Measurements from ENCODE around the gene RASSF10. TPM values are rescaled to one million over a fixed set of nuclear protein-coding genes. Genes with fewer than 3 reads are reported as not detected.

The RASSF10 gene
- polyA plus RNA-seq, 1 donor (not counting 4 experiments of a cell fraction or from before 2014, with no cell fraction given) = 2.1 TPM

GRCh38 chr11:12998336-12998735, 10.8 kb upstream of the RASSF10 start:
- Histone ChIP-seq H3K4me1 (ENCODE audit: control insufficient read depth, extremely low read depth, insufficient read depth, low read length) (peaks cover 12% of the 10 kb centered on the region), H3K36me3 (ENCODE audit: control insufficient read depth in 2 of 2, extremely low read depth in 1 of 2, insufficient read depth in 2 of 2, low read length in 2 of 2) (peaks cover 0 to 3% of the 10 kb centered on the region in 2 experiments), H3K9me3 (ENCODE audit: control insufficient read depth, low read depth, low read length) (peaks cover 1% of the 10 kb centered on the region), H4K20me1 (ENCODE audit: control insufficient read depth, extremely low read depth, insufficient read depth, low read length) (no peaks in the 10 kb centered on the region), H3K9ac (ENCODE audit: control insufficient read depth, extremely low read depth, insufficient read depth, low read length) (no peak overlapping the region), H3K9me1 (ENCODE audit: control insufficient read depth, extremely low read depth, insufficient read depth, low read length) (no peaks in the 10 kb centered on the region), H3K27me3 (ENCODE audit: control insufficient read depth, extremely low read depth, insufficient read depth, low read length) (no peaks in the 10 kb centered on the region), H3K4me3 (ENCODE audit: control insufficient read depth in 2 of 3, extremely low read depth in 1 of 3, insufficient read depth in 2 of 3, low read depth in 1 of 3, low read length in 3 of 3) (no peak overlapping the region), H2AFZ (ENCODE audit: control insufficient read depth, low read length) (no peak overlapping the region), H3K79me2 (ENCODE audit: control insufficient read depth, insufficient read depth, low read length) (no peaks in the 10 kb centered on the region), H3K27ac (ENCODE audit: control insufficient read depth, insufficient read depth, low read length) (no peak overlapping the region), H3K4me2 (ENCODE audit: control insufficient read depth, extremely low read depth, insufficient read depth, low read depth, low read length) (no peak overlapping the region)
- DNase-seq (ENCODE audit: low read depth, low spot score) (no peak), FAIRE-seq (no peak)
- dilution Hi-C loops (cut with MboI; ENCODE audit: extremely low pct_ligation_motif_present, low sequenced_read_pairs) = loop anchor here (25.0 kb wide), 1 partner anchor 164 kb away; no protein-coding TSS in a partner anchor
- TF ChIP-seq EZH2 (IDR thresholded peaks at IDR 0.05; ENCODE audit: low read length) = no peak

GRCh38 chr11:12999597-12999996, 9.5 kb upstream of the RASSF10 start:
- H3K79me2 ChIP-seq (ENCODE audit: control insufficient read depth, insufficient read depth, low read length) = no peaks in the 10 kb centered on the region
- no peak overlapping the region for H3K4me3 ChIP-seq (ENCODE audit: control insufficient read depth in 2 of 3, extremely low read depth in 1 of 3, insufficient read depth in 2 of 3, low read depth in 1 of 3, low read length in 3 of 3)
- no peak for TF ChIP-seq CTCF (optimal IDR thresholded peaks at IDR 0.05 in 1 of 3, IDR thresholded peaks at IDR 0.05 in 1 of 3, conservative IDR thresholded peaks at IDR 0.05 in 1 of 3; ENCODE audit: extremely low read depth in 1 of 3, insufficient read depth in 2 of 3, low read length in 3 of 3)
- TF ChIP-seq EZH2 (IDR thresholded peaks at IDR 0.05; ENCODE audit: low read length) = no peak
- FAIRE-seq = no peak
- peaks cover 3% of the 10 kb centered on the region for H3K4me1 ChIP-seq (ENCODE audit: control insufficient read depth, extremely low read depth, insufficient read depth, low read length)
- no peak overlapping the region for H3K9ac ChIP-seq (ENCODE audit: control insufficient read depth, extremely low read depth, insufficient read depth, low read length)
- no peak overlapping the region for H3K4me2 ChIP-seq (ENCODE audit: control insufficient read depth, extremely low read depth, insufficient read depth, low read depth, low read length)
- H3K9me1 ChIP-seq (ENCODE audit: control insufficient read depth, extremely low read depth, insufficient read depth, low read length) = no peaks in the 10 kb centered on the region
- dilution Hi-C loops (cut with MboI; ENCODE audit: extremely low pct_ligation_motif_present, low sequenced_read_pairs) = loop anchor here (25.0 kb wide), 1 partner anchor 163 kb away; no protein-coding TSS in a partner anchor
- no peak for DNase-seq (ENCODE audit: low read depth, low spot score)
- no peaks in the 10 kb centered on the region for H4K20me1 ChIP-seq (ENCODE audit: control insufficient read depth, extremely low read depth, insufficient read depth, low read length)
- H3K9me3 ChIP-seq (ENCODE audit: control insufficient read depth, low read depth, low read length) = peaks cover 1% of the 10 kb centered on the region
- no peak overlapping the region for H3K27ac ChIP-seq (ENCODE audit: control insufficient read depth, insufficient read depth, low read length)
- peaks cover 0 to 3% of the 10 kb centered on the region in 2 experiments for H3K36me3 ChIP-seq (ENCODE audit: control insufficient read depth in 2 of 2, extremely low read depth in 1 of 2, insufficient read depth in 2 of 2, low read length in 2 of 2)
- H2AFZ ChIP-seq (ENCODE audit: control insufficient read depth, low read length) = no peak overlapping the region
- no peaks in the 10 kb centered on the region for H3K27me3 ChIP-seq (ENCODE audit: control insufficient read depth, extremely low read depth, insufficient read depth, low read length)

GRCh38 chr11:13000116-13000515, 9.0 kb upstream of the RASSF10 start:
- H3K9me3 ChIP-seq (ENCODE audit: control insufficient read depth, low read depth, low read length) = peaks cover 1% of the 10 kb centered on the region
- H3K79me2 ChIP-seq (ENCODE audit: control insufficient read depth, insufficient read depth, low read length) = no peaks in the 10 kb centered on the region
- no peak overlapping the region for H3K27ac ChIP-seq (ENCODE audit: control insufficient read depth, insufficient read depth, low read length)
- H4K20me1 ChIP-seq (ENCODE audit: control insufficient read depth, extremely low read depth, insufficient read depth, low read length) = no peaks in the 10 kb centered on the region
- no peak overlapping the region for H3K4me3 ChIP-seq (ENCODE audit: control insufficient read depth in 2 of 3, extremely low read depth in 1 of 3, insufficient read depth in 2 of 3, low read depth in 1 of 3, low read length in 3 of 3)
- H3K27me3 ChIP-seq (ENCODE audit: control insufficient read depth, extremely low read depth, insufficient read depth, low read length) = no peaks in the 10 kb centered on the region
- H3K4me2 ChIP-seq (ENCODE audit: control insufficient read depth, extremely low read depth, insufficient read depth, low read depth, low read length) = no peak overlapping the region
- H3K4me1 ChIP-seq (ENCODE audit: control insufficient read depth, extremely low read depth, insufficient read depth, low read length) = peaks cover 3% of the 10 kb centered on the region
- DNase-seq (ENCODE audit: low read depth, low spot score) (no peak), FAIRE-seq (no peak)
- dilution Hi-C loops (cut with MboI; ENCODE audit: extremely low pct_ligation_motif_present, low sequenced_read_pairs) = no loop called here
- TF ChIP-seq CTCF (optimal IDR thresholded peaks at IDR 0.05 in 1 of 3, IDR thresholded peaks at IDR 0.05 in 1 of 3, conservative IDR thresholded peaks at IDR 0.05 in 1 of 3; ENCODE audit: extremely low read depth in 1 of 3, insufficient read depth in 2 of 3, low read length in 3 of 3) (no peak), EZH2 (IDR thresholded peaks at IDR 0.05; ENCODE audit: low read length) (no peak)
- H3K9ac ChIP-seq (ENCODE audit: control insufficient read depth, extremely low read depth, insufficient read depth, low read length) = no peak overlapping the region
- H3K9me1 ChIP-seq (ENCODE audit: control insufficient read depth, extremely low read depth, insufficient read depth, low read length) = no peaks in the 10 kb centered on the region
- no peak overlapping the region for H2AFZ ChIP-seq (ENCODE audit: control insufficient read depth, low read length)
- peaks cover 0 to 3% of the 10 kb centered on the region in 2 experiments for H3K36me3 ChIP-seq (ENCODE audit: control insufficient read depth in 2 of 2, extremely low read depth in 1 of 2, insufficient read depth in 2 of 2, low read length in 2 of 2)

Data from keratinocyte (primary cell).